Colon (tissue), 2 donors: ENCODE results near the gene NENF.
"Not testable (repeated sequence)": the region's sequence is repeated elsewhere in the genome, so short reads cannot be mapped to it uniquely, and the experiment has no call there.

Experiments used
- FAIRE-seq: peaks from 2 replicates; lab custom pipeline; 2012; peaks lifted over from hg19 to GRCh38; lab: Jason Lieb, UNC
- donor health status: control.
- donor health status: control.

NENF gene

GRCh38 chr1:212460376-212460775 is 27.7 kb downstream of the NENF start:
- FAIRE-seq: no peak

- no peak for FAIRE-seq
These were observed 29.4 kb downstream of the NENF start for GRCh38 chr1:212461916-212462660.

GRCh38 chr1:212463565-212464285 is 31.0 kb downstream of the NENF start:
- no peak for FAIRE-seq

DNA sequence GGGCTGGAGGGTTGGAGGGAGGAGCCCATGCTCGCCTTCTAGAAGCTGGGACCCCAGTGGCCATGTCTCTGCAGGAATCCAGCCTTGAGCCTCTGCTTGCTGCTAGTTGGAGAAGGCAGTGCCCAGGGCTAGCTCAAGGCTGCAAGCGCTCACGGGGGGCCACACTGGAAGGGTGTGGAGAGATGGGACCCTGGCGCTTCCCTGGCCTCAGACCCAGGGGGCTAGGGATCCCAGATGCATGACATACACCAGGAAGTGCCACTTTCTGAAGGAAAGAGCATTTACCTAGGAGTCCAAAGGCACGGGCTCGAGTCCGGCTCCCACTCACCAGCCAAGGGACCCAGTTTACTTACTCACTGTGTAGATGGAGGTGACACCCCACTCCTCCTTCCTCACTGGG is 32.6 kb downstream of the NENF start:
- FAIRE-seq: no peak

GRCh38 chr1:212466437-212466836 is 33.7 kb downstream of the NENF start:
- FAIRE-seq: no peak

GRCh38 chr1:212466898-212467650 is 34.4 kb downstream of the NENF start:
- FAIRE-seq: no peak

DNA sequence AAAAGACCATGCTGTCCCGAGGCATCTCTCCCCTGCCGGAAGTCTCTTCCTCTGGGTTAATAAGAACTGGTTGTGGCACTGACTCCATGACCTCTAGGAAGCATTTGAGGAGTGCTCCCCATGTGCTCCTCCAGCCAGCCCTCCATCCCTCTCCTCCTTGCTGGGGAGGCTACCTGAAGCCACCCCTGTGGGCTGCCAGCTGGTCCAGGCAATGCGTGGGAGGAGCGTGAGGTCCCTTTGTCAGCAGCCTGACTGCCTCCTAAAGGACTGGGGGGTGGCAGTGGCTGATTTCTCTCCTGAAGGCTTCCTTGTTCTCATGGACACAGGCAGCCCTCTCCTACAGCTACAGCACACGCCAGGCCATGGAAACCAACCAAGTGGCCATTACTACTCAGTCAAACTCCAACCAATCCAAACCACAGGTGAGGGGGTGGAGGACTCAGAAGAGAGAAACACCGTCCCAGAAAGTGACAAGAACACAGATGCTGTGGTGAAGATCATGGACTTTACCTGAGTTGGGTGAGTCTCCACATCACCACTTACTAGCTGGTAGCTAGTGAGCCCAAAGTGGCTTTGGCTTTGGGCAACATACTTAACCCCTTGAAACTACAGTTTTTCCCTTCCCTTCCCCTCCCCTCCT is 35.2 kb downstream of the NENF start:
- no peak for FAIRE-seq

DNA sequence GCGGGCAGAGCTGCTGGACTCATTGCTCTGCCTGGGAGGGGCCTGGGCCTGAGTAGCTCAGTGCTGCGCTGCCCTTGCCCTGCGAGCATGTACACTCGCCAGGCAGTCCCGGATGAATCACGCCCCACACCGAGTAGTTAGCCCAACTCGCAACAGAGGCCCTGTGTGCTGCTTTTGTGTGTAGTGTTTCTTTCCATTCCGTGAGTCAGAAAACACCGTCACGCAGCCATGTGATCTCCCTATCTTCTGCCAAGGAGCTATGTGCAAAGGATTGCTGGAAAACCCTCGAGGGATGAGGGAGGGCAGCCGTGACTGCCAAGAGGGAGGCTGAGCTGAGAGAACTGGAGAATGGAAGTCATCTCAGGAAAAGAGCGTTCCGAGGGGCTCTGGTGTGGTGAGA is 37.3 kb downstream of the NENF start:
- no peak for FAIRE-seq

DNA sequence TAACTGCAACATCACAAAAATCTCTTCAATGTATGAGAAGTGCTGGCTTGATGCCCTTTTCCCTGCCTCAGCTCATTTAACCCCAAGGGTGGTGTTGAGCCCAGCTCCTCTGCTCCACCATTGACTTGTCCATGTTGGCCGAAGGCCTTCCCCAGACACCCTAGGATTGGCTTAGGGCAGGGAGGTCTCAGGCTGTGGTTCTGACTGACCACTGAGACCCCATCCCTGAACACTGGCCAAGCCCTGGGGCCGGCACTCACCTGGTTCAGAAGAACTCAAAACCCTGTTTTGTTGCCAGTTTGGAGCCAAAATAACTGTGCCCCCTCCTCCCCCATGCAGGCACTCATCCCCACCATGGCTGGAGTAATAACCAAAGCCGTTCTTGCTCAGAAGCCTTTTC is 38.6 kb downstream of the NENF start:
- FAIRE-seq: no peak

DNA sequence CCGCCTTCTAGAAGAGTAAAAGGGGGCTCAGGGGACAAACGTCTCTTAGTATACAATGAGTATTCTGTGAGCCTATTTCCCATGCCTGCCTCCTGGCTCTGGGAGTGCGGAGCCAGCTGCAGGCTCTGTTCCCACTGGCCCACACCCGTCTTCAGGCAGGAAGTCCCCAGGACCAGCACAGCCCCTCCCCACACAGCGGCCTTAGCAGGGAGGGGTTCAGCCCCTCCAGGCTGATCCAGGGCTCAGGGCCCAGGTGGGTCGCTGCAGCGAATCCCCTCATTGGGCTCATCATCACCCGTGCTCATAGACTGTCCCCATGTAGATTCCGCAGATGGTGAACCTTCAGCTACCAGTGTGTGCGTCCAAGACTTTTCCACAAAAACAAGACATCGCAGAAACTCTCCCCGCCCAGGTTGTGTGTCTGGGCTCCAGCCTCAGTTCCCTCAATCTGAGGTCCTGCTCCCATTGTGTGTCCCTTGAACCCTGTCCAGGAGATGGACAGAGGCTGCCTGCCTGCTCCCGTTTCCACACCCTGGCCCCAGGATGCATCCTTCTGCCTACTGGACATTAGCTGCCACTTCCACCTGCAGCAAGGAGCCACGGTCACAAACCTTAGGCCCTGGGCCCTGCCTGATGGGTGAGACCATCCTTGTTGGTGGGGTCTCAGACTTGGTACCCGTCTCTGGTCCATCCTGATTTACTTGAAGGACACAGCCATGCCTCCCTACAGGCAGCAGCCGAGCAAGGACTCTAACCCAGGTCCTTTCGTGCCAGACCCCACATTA is 39.4 kb downstream of the NENF start:
- no peak for FAIRE-seq

GRCh38 chr1:212473729-212474128 is 41.0 kb downstream of the NENF start:
- FAIRE-seq: no peak

- no peak for FAIRE-seq
These were observed 42.4 kb downstream of the NENF start for GRCh38 chr1:212475151-212475550.

DNA sequence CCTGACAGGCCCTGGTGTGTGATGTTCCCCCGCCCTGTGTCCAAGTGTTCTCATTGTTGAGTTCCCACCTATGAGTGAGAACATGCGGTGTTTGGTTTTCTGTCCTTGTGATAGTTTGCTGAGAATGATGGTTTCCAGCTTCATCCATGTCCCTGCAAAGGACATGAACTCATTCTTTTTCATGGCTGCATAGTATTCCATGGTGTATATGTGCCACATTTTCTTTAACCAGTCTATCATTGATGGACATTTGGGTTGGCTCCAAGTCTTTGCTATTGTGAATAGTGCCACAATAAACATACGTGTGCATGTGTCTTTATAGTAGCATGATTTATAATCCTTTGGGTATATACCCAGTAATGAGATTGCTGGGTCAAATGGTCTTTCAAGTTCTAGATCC is 43.1 kb downstream of the NENF start:
- not testable (repeated sequence) for FAIRE-seq

DNA sequence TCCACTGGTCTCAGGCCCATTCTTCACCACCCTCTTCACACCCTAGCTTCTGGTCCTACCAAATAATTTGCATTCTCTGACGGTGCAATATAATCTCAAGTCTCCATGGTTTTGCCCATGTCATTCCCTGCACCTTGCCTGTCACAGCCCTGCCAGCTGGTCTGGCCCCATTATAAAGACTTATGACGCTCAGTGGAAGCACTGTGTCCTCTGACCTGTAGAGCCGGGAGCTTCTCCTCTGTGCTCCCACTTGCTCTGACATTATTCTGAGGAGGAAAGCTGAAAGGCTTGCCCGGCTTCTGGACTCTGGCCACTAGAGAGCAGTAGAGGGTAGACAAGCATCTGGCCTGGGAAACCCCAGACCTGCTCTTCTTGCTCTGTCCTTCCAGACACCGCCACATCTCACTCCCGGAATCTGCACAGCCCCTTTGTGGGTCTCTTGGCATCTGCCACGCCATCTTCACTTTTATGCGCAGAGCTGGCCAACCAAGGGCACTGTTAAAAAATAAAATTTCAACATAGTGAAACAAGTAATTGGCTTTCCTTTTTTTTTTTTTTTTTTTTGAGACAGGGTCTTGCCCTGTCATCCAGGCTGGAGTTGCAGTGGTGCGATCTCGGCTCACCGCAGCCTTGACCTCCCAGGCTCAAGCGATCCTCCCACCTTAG is 44.4 kb downstream of the NENF start:
- no peak for FAIRE-seq

GRCh38 chr1:212477680-212478466 is 45.2 kb downstream of the NENF start:
- no peak for FAIRE-seq

DNA sequence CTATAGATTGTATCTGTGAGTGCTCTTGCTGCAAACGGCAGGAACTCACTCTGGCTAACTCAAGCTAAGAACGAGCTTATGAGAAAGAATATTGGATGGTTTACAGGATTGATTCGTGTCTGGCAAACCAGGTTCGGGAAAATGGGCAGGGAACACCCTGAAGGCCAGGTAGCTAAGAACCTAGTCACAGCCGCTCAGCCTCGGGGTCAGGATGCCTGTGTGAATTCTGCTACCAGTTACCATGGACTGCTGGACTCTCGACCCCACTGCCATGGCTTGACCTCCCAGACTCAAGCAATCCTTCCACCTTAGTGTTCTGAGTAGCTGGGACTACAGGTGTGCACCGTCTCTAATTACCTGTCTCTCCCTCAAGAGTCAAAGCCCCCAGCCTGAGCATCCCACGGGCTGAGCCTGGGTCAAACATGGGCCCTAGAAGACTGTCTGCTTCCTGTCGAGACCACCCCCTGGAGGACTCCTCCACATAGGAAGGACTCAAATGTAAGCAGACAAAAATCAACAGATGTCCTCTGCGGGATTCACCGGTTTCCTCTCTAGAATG is 45.8 kb downstream of the NENF start:
- no peak for FAIRE-seq

- FAIRE-seq: no peak
These were observed 46.5 kb downstream of the NENF start for GRCh38 chr1:212479188-212479587.

- FAIRE-seq: not testable (repeated sequence)
These were observed 48.2 kb downstream of the NENF start for GRCh38 chr1:212480711-212481437.

DNA sequence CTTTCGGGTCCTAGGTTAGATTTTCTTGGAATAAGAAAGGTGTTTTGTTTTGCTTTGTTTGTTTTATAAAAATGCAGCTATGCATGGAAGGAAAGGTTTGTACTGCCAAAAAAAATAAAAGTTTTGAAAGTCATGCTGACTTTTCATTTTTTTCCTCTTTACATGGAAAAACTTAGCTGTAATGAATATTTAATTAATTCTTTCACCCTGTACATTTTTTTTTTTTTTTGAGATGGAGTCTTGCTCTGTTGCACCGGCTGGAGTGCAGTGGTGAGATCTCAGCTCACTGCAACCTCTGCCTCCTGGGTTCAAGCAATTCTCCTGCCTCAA is 48.7 kb downstream of the NENF start:
- FAIRE-seq: no peak
